Spinal cord (tissue), 10 donors: ENCODE results near the gene MALL. TPM values are rescaled to one million over a fixed set of nuclear protein-coding genes. Genes with fewer than 3 reads are reported as not detected.
A peak's percentile ranks its signal among the peaks of the same experiment; 100 is the strongest.
"Not testable (repeated sequence)": the region's sequence is repeated elsewhere in the genome, so short reads cannot be mapped to it uniquely, and the experiment has no call there.

Experiments
- DNase-seq, 6 donors: peaks; one replicate each; pipeline versions ENCODE4 v3.0.0 to v3.0.0-alpha.2; 2013 to 2015; ENCODE audit warnings: low spot score in 6 of 6, low read depth in 4 of 6
- H3K27ac ChIP-seq: one replicate; pipeline ENCODE4 v1.5.1; 2013; ENCODE audit warnings: low read depth, low read length, control low read depth
- H3K27me3 ChIP-seq: one replicate; pipeline ENCODE4 v1.6.1; 2013; ENCODE audit warnings: low read length; ENCODE audit not compliant: control insufficient read depth, insufficient read depth
- H3K36me3 ChIP-seq: one replicate; pipeline ENCODE4 v1.6.1; 2013; ENCODE audit warnings: low read length; ENCODE audit not compliant: control insufficient read depth, insufficient read depth
- H3K4me1 ChIP-seq: one replicate; pipeline ENCODE4 v1.6.1; 2013; ENCODE audit warnings: low read length; ENCODE audit not compliant: control insufficient read depth, insufficient read depth
- H3K4me3 ChIP-seq: one replicate; pipeline ENCODE4 v1.5.1; 2013; ENCODE audit warnings: low read depth, low read length, control low read depth
- H3K9me3 ChIP-seq: one replicate; pipeline ENCODE4 v1.6.1; 2013; ENCODE audit warnings: low read length; ENCODE audit not compliant: control insufficient read depth, insufficient read depth
- WGBS: methylation state at CpG from one replicate; pipeline ENCODE4 v1.1.5; 2013; ENCODE audit warnings: missing lambda C conversion rate; ENCODE audit not compliant: insufficient coverage; 5-methylcytosine and 5-hydroxymethylcytosine counted together
- polyA plus RNA-seq, 2 donors: library from polyadenylated mRNA; unstranded; fragments of 120-200 nt; gene quantifications; one replicate each; pipeline ENCODE4 v1.2.1, GENCODE V29; 2013; ENCODE audit not compliant: insufficient read length in 2 of 2
- total RNA-seq, 2 donors: library from RNA; depleted of rRNA in 1 of 2; stranded (reverse); fragments of 120-200 nt in 1 of 2; fragments of >200 nt in 1 of 2; gene quantifications; one replicate each; pipeline versions ENCODE4 v1.2.3 to v1.2.4, GENCODE V29; 2013 to 2014
- donor health status: healthy.

MALL gene
- total and polyA plus RNA-seq, 4 donors: 2.7 to 8.8 (median 4.6) TPM

DNA sequence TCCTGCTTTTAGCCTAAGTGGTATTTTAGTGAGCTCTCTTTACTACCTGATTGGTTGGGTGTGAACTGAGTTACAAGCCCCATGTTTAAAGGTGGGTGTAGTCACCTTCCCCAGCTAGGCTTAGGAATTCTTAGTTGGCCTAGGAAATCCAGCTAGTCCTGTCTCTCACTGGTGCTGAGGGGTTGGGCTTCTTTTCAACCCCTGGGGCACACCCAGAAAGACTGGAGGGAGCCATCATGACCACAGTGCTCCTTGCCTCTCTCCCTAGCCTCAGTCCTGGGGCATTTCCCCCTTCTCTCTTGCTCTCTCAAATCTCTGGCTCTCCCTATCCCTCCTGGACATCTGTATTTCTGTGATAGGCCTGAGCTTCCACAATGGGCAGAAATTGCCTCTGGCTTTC is 57.6 kb downstream of the MALL start:
- H3K27me3 ChIP-seq, DNase-seq, H3K4me1 ChIP-seq, H3K36me3 ChIP-seq, H3K27ac ChIP-seq, H3K4me3 ChIP-seq, H3K9me3 ChIP-seq: not testable (repeated sequence)

- not testable (repeated sequence) for H3K9me3 ChIP-seq, H3K4me1 ChIP-seq, DNase-seq, H3K4me3 ChIP-seq, H3K36me3 ChIP-seq, H3K27ac ChIP-seq, H3K27me3 ChIP-seq
- WGBS: no CpG with 5 or more reads among the region's 8 CpGs
Observed at GRCh38 chr2:110055819-110056408, 59.7 kb downstream of the MALL start.

DNA sequence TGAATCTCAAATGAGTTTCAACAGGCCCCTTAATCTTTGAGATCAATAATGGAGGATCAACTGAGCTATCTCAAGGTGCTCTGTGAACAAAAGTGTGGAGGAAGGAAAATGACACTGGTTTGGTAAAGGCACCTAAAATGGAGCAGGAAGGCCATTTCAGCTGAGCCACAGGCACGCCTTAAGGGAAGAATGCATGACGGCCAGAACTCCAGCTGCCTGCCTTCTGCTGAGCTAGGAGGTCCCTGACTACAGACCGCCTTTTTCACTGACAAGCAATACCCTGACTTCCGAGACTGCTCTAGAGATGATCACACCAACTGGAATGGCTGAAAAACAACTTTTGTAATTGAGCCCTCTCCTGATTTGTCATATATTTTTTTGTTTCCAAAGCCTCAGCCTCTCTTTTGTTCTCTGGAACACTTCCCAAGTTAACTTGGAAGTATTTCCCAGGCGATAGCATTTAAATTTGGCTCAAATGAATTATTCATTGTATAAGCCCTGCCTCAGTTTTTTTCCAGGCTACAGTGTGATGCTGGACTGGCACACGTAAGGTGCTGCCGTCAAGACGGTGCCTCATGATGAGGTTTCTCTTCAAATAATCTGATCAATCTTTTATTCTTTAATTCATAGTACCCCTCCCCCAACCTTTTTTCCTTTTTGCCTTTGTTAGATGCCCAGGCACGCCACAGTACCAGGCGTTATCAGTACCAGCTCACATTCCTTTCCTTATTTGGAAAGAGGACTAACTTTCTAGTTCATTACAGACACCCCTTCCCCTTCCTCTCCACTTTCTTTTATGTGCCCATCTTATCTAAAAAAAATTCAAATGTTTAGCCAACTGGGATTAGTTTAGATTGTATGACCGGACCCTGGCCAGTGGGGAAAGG is 60.9 kb downstream of the MALL start:
- H3K27me3 ChIP-seq, H3K9me3 ChIP-seq, H3K4me3 ChIP-seq, H3K4me1 ChIP-seq, H3K36me3 ChIP-seq: not testable (repeated sequence)
- DNase-seq: peak in 4 of 6 donors; percentile 1 to 70 (median 35)
- H3K27ac ChIP-seq: peak overlapping the region; percentile 25
- no CpG with 5 or more reads among the region's 11 CpGs for WGBS

DNA sequence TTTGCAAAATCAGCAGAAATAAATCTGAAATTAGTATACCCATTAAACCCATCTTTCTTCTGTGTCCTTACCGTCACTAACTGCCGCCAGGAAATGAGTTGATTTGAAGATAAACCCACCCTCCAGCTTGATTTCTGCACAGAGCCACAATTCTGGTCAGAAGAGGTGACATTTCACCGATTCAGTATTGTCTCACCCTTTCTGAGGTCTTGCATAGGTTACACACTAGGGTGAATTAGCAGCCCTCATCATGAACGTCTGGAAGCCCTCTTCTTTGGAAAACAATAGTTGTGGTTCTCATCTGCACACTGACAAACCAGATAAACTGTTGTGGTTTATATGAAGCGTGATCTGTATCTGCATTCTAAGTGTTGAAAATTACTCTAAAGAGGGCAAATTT is 61.9 kb downstream of the MALL start:
- not testable (repeated sequence) for H3K4me3 ChIP-seq, H3K36me3 ChIP-seq, H3K4me1 ChIP-seq, H3K9me3 ChIP-seq, H3K27ac ChIP-seq, DNase-seq, H3K27me3 ChIP-seq
- no CpG with 5 or more reads among the region's 5 CpGs for WGBS

GRCh38 chr2:110052166-110052565 is 63.5 kb downstream of the MALL start:
- not testable (repeated sequence) for H3K27me3 ChIP-seq, H3K27ac ChIP-seq, DNase-seq, H3K4me1 ChIP-seq, H3K4me3 ChIP-seq, H3K9me3 ChIP-seq, H3K36me3 ChIP-seq
- no CpG with 5 or more reads among the region's 4 CpGs for WGBS

DNA sequence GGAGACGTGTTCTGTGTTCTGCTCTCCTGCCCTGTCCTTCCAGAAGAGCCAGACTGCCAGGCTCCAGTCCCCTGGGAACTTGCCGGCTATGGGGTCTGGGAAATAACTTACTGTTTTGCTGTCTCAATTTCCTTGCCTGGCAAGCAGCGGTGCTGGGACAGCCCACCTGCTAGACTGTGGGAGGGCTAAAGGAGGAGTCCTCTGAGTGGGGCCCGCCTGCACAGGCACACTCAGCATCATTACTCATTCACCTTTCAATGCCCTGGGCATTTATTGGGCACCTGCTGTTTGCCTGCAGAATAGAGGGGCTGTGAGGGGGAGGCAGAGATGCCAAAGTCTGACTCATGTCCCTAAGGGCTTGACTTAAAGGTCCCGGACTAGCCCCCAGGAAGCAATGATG is 65.4 kb downstream of the MALL start:
- not testable (repeated sequence) for DNase-seq, H3K36me3 ChIP-seq, H3K27ac ChIP-seq, H3K4me1 ChIP-seq, H3K4me3 ChIP-seq, H3K27me3 ChIP-seq, H3K9me3 ChIP-seq
- WGBS: no CpG with 5 or more reads among the region's 5 CpGs

DNA sequence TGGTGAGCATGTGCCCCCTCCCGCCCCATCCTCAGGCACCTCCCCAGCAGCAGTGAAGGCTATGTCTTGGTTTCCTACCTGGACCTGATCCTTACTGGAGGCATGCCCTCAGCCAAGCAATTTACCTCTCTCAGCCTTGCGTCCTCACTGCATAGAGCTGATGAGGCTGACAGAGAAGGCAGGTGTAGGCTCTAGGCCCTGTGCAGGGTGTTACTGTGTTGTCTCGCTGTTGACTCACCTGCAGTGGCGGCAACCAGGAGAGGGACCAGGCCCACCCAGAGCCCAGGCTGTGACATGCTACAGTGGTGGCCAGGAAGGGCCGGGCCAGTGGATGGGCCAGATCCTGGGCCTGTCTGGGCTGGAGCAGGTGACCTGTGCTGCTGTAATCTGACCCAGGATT is 65.9 kb downstream of the MALL start:
- H3K36me3 ChIP-seq, H3K27me3 ChIP-seq, H3K9me3 ChIP-seq, H3K27ac ChIP-seq, DNase-seq, H3K4me1 ChIP-seq, H3K4me3 ChIP-seq: not testable (repeated sequence)
- no CpG with 5 or more reads among the region's 5 CpGs for WGBS

- not testable (repeated sequence) for H3K27me3 ChIP-seq, DNase-seq, H3K4me3 ChIP-seq, H3K27ac ChIP-seq, H3K36me3 ChIP-seq, H3K9me3 ChIP-seq, H3K4me1 ChIP-seq
- WGBS: 83% methylated on average over 4 of the region's 16 CpGs
Observed at GRCh38 chr2:110048255-110049197, 67.1 kb downstream of the MALL start.

GRCh38 chr2:110047225-110047624 is 68.4 kb downstream of the MALL start:
- no CpG with 5 or more reads among the region's 4 CpGs for WGBS
- not testable (repeated sequence) for H3K36me3 ChIP-seq, H3K4me3 ChIP-seq, H3K9me3 ChIP-seq, H3K27ac ChIP-seq, H3K27me3 ChIP-seq, DNase-seq, H3K4me1 ChIP-seq
